ENCODE measurements around the gene LAMP1.
A peak's percentile ranks its signal among the peaks of the same experiment; 100 is the strongest.
"Not testable (repeated sequence)": the region's sequence is repeated elsewhere in the genome, so short reads cannot be mapped to it uniquely, and the experiment has no call there.

LAMP1 gene

GRCh38 chr13:113364901-113365582 lies 68.0 kb downstream of the LAMP1 start:
- no peaks in the 10 kb centered on the region for H3K9me3 ChIP-seq (ENCODE audit: control insufficient read depth, insufficient read depth, low read length)
- peaks cover 3% of the 10 kb centered on the region; the same call in 1 of the 2 replicates for H3K36me3 ChIP-seq (ENCODE audit: insufficient read depth, low read length)
- peak overlapping the region; percentile 52; the same call in 1 of the 2 replicates for H3K9ac ChIP-seq (ENCODE audit: low read depth, low read length)
- H3K4me1 ChIP-seq (ENCODE audit: insufficient read depth, low read length) = no peaks in the 10 kb centered on the region

GRCh38 chr13:113365583-113365970 lies 68.5 kb downstream of the LAMP1 start:
- H3K9ac ChIP-seq (ENCODE audit: low read depth, low read length) = no peak overlapping the region
- H3K9me3 ChIP-seq (ENCODE audit: control insufficient read depth, insufficient read depth, low read length) = no peaks in the 10 kb centered on the region
- no peaks in the 10 kb centered on the region for H3K4me1 ChIP-seq (ENCODE audit: insufficient read depth, low read length)
- no peaks in the 10 kb centered on the region; the same call in 1 of the 2 replicates for H3K36me3 ChIP-seq (ENCODE audit: insufficient read depth, low read length)

- H3K9ac ChIP-seq (ENCODE audit: low read depth, low read length) = no peak overlapping the region
- H3K4me1 ChIP-seq (ENCODE audit: insufficient read depth, low read length) = no peaks in the 10 kb centered on the region
- H3K36me3 ChIP-seq (ENCODE audit: insufficient read depth, low read length) = no peaks in the 10 kb centered on the region; the same call in 1 of the 2 replicates
- no peaks in the 10 kb centered on the region for H3K9me3 ChIP-seq (ENCODE audit: control insufficient read depth, insufficient read depth, low read length)
Measured at GRCh38 chr13:113365971-113366588, 69.0 kb downstream of the LAMP1 start.

GRCh38 chr13:113367020-113367560 lies 70.1 kb downstream of the LAMP1 start:
- Histone ChIP-seq H3K36me3 (ENCODE audit: insufficient read depth, low read length) (no peaks in the 10 kb centered on the region), H3K9ac (ENCODE audit: low read depth, low read length) (no peak overlapping the region), H3K9me3 (ENCODE audit: control insufficient read depth, insufficient read depth, low read length) (no peaks in the 10 kb centered on the region)

GRCh38 chr13:113367771-113368170 lies 70.7 kb downstream of the LAMP1 start:
- H3K4me1 ChIP-seq (ENCODE audit: insufficient read depth, low read length) = no peaks in the 10 kb centered on the region
- no peak overlapping the region for H3K9ac ChIP-seq (ENCODE audit: low read depth, low read length)
- H3K9me3 ChIP-seq (ENCODE audit: control insufficient read depth, insufficient read depth, low read length) = no peaks in the 10 kb centered on the region
- no peaks in the 10 kb centered on the region for H3K36me3 ChIP-seq (ENCODE audit: insufficient read depth, low read length)

More at GRCh38 chr13:113367020-113367560, 70.1 kb downstream of the LAMP1 start:
- no peaks in the 10 kb centered on the region for H3K4me1 ChIP-seq (ENCODE audit: insufficient read depth, low read length)

- not testable (repeated sequence) for H3K9ac ChIP-seq (ENCODE audit: low read depth, low read length); H3K36me3 ChIP-seq (ENCODE audit: insufficient read depth, low read length); H3K4me1 ChIP-seq (ENCODE audit: insufficient read depth, low read length); H3K9me3 ChIP-seq (ENCODE audit: control insufficient read depth, insufficient read depth, low read length)
Measured at GRCh38 chr13:113368353-113368752, 71.3 kb downstream of the LAMP1 start.

GRCh38 chr13:113369189-113369588 lies 72.2 kb downstream of the LAMP1 start:
- no peaks in the 10 kb centered on the region for H3K4me1 ChIP-seq (ENCODE audit: insufficient read depth, low read length)
- no peaks in the 10 kb centered on the region for H3K9me3 ChIP-seq (ENCODE audit: control insufficient read depth, insufficient read depth, low read length)
- H3K9ac ChIP-seq (ENCODE audit: low read depth, low read length) = no peak overlapping the region
- no peaks in the 10 kb centered on the region for H3K36me3 ChIP-seq (ENCODE audit: insufficient read depth, low read length)

GRCh38 chr13:113369881-113370280 lies 72.8 kb downstream of the LAMP1 start:
- Histone ChIP-seq H3K9me3 (ENCODE audit: control insufficient read depth, insufficient read depth, low read length) (no peaks in the 10 kb centered on the region), H3K9ac (ENCODE audit: low read depth, low read length) (no peak overlapping the region), H3K4me1 (ENCODE audit: insufficient read depth, low read length) (no peaks in the 10 kb centered on the region)

GRCh38 chr13:113371061-113371460 lies 74.0 kb downstream of the LAMP1 start:
- Histone ChIP-seq H3K36me3 (ENCODE audit: insufficient read depth, low read length) (no peaks in the 10 kb centered on the region), H3K9me3 (ENCODE audit: control insufficient read depth, insufficient read depth, low read length) (no peaks in the 10 kb centered on the region), H3K9ac (ENCODE audit: low read depth, low read length) (no peak overlapping the region), H3K4me1 (ENCODE audit: insufficient read depth, low read length) (0 out of 2 replicates have a peak, but pooled peaks cover under 1% of the 10 kb centered on the region)

More at GRCh38 chr13:113369881-113370280, 72.8 kb downstream of the LAMP1 start:
- H3K36me3 ChIP-seq (ENCODE audit: insufficient read depth, low read length) = no peaks in the 10 kb centered on the region

GRCh38 chr13:113371701-113372100 lies 74.7 kb downstream of the LAMP1 start:
- H3K9ac ChIP-seq (ENCODE audit: low read depth, low read length); H3K4me1 ChIP-seq (ENCODE audit: insufficient read depth, low read length); H3K9me3 ChIP-seq (ENCODE audit: control insufficient read depth, insufficient read depth, low read length); H3K36me3 ChIP-seq (ENCODE audit: insufficient read depth, low read length): not testable (repeated sequence)
